Right atrium auricular region (tissue), 2 donors: ENCODE measurements around the gene DNAAF8. TPM values are rescaled to one million over a fixed set of nuclear protein-coding genes. Genes with fewer than 3 reads are reported as not detected.

Experiments
- DNase-seq: peaks from one replicate; pipeline ENCODE4 v3.0.0-alpha.2; 2019; ENCODE audit warnings: low spot score
- H3K27ac ChIP-seq, 2 donors: fragments of 200-600 bp; sonication (generic); 1 replicate in 1 of 2; 2 replicates in 1 of 2; pipeline ENCODE4 v1.5.1; 2016 to 2019
- H3K27me3 ChIP-seq, 2 donors: fragments of 200-600 bp; sonication (generic); one replicate each; pipeline versions ENCODE4 v1.5.1 to v1.6.0; 2017 to 2019
- H3K36me3 ChIP-seq: fragments of 200-600 bp; sonication (generic); one replicate; pipeline ENCODE4 v1.5.1; 2016
- H3K4me1 ChIP-seq, 2 donors: fragments of 200-600 bp; sonication (generic); one replicate each; pipeline versions ENCODE4 v1.5.1 to v1.6.0; 2017 to 2019
- H3K4me3 ChIP-seq, 2 donors: fragments of 200-600 bp; sonication (generic); 1 replicate in 1 of 2; 2 replicates in 1 of 2; pipeline ENCODE4 v1.5.1; 2017 to 2019; ENCODE audit warnings: mild to moderate bottlenecking in 1 of 2, moderate library complexity in 1 of 2
- H3K9me3 ChIP-seq, 2 donors: fragments of 200-600 bp; sonication (generic); one replicate each; pipeline ENCODE4 v1.5.1; 2019
- total RNA-seq, 2 donors: library from RNA; depleted of rRNA; stranded (reverse); fragments of >200 nt; gene quantifications; one replicate each; pipeline ENCODE4 v1.1.0, GENCODE V29; 2016
- TF ChIP-seq, protein P1 (sequence below), 2 donors: fragments of 200-600 bp; sonication (generic); IDR thresholded peaks; one replicate each; pipeline ENCODE4 v1.5.1; 2019; ENCODE audit warnings: antibody characterized with exemption in 2 of 2

DNAAF8 gene
- total RNA-seq, 2 donors from 2014 or later: 0.39 to 0.44 TPM

DNA sequence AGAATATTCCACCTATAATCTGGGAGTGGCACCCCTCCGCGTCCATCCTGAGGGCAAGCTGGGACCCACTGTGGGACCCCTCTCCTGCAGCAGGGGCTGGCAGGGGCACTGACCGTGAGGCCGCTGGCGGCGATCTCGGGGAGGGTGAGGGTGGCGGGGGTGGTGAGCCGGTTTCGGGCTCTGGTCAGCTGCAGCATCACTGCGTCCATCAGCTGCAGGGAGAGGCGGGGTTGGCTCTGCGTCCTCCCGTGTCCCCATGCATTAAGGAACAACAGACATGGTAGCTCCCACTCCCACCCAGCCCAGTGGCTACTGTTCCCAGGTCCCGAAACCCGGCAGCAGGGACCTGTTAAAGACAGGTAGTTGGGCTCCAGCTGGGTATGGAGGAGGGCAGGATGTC is 64.1 kb downstream of the DNAAF8 start:
- Histone ChIP-seq H3K27me3 (no peaks in the 10 kb centered on the region), H3K27ac (no peak overlapping the region), H3K9me3 (no peaks in the 10 kb centered on the region), H3K4me3 (no peak overlapping the region), H3K4me1 (peaks cover 0 to 26% of the 10 kb centered on the region in 2 donors), H3K36me3 (peaks cover 8% of the 10 kb centered on the region)
- TF ChIP-seq, protein P1, sequence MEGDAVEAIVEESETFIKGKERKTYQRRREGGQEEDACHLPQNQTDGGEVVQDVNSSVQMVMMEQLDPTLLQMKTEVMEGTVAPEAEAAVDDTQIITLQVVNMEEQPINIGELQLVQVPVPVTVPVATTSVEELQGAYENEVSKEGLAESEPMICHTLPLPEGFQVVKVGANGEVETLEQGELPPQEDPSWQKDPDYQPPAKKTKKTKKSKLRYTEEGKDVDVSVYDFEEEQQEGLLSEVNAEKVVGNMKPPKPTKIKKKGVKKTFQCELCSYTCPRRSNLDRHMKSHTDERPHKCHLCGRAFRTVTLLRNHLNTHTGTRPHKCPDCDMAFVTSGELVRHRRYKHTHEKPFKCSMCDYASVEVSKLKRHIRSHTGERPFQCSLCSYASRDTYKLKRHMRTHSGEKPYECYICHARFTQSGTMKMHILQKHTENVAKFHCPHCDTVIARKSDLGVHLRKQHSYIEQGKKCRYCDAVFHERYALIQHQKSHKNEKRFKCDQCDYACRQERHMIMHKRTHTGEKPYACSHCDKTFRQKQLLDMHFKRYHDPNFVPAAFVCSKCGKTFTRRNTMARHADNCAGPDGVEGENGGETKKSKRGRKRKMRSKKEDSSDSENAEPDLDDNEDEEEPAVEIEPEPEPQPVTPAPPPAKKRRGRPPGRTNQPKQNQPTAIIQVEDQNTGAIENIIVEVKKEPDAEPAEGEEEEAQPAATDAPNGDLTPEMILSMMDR (IDR thresholded peaks at IDR 0.05): no peak
- DNase-seq: no peak

Other genes with a start within 250 kb of the DNAAF8 start
- gene CDIP1, start 195.8 kb upstream of the DNAAF8 start, total RNA-seq: 10 to 100 TPM; 29.6 to 42.9 TPM
- under 1 TPM in 1 of 2 donors, not detected in 1; 0.24 TPM for gene C16orf96, start 178.2 kb upstream of the DNAAF8 start, total RNA-seq
- 10 to 100 TPM; 10.8 to 12.2 TPM for gene UBALD1, start 119.6 kb upstream of the DNAAF8 start, total RNA-seq
- 10 to 100 TPM; 35.6 to 47.4 TPM for gene MGRN1, start 109.7 kb upstream of the DNAAF8 start, total RNA-seq
- gene NUDT16L1, start 41.0 kb upstream of the DNAAF8 start, total RNA-seq: 10 to 100 TPM; 25.5 to 61.5 TPM
- 10 to 100 TPM in 1 of 2 donors, 1 to 10 TPM in 1; 6.7 to 13.5 TPM for gene ANKS3, start 266 bp upstream of the DNAAF8 start, total RNA-seq
- 1 to 10 TPM; 4.3 to 7.5 TPM for gene ZNF500, start 32.6 kb downstream of the DNAAF8 start, total RNA-seq
- gene SEPTIN12, start 53.8 kb downstream of the DNAAF8 start, total RNA-seq: not detected
- not detected for gene SMIM22, start 60.8 kb downstream of the DNAAF8 start, total RNA-seq
- gene ROGDI, start 68.1 kb downstream of the DNAAF8 start, total RNA-seq: 10 to 100 TPM; 50.0 to 65.6 TPM
- gene GLYR1, start 112.8 kb downstream of the DNAAF8 start, total RNA-seq: 10 to 100 TPM; 37.4 to 39.4 TPM
- 10 to 100 TPM; 26.1 to 29.7 TPM for gene UBN1, start 112.9 kb downstream of the DNAAF8 start, total RNA-seq
- 10 to 100 TPM in 1 of 2 donors, 1 to 10 TPM in 1; 7.5 to 17.1 TPM for gene PPL, start 202.6 kb downstream of the DNAAF8 start, total RNA-seq
- 1 to 10 TPM in 1 of 2 donors, under 1 TPM in 1; 0.28 to 2.0 TPM for gene SEC14L5, start 223.8 kb downstream of the DNAAF8 start, total RNA-seq